H1 (cell line): ENCODE measurements around the gene RYR3. TPM values are rescaled to one million over a fixed set of nuclear protein-coding genes. Genes with fewer than 3 reads are reported as not detected.

Experiments
- CTCF ChIA-PET: fragments of 300-600 bp; sonication (Branson Sonifier 250); formaldehyde crosslinking; loops from one replicate; lab custom pipeline; 2021; ENCODE audit not compliant: partially characterized antibody; lab: Charles Lee
- POLR2A ChIA-PET: fragments of 300-600 bp; sonication (Branson Sonifier 250); formaldehyde crosslinking; loops from one replicate; lab custom pipeline; 2021; ENCODE audit warnings: inconsistent platforms; ENCODE audit not compliant: partially characterized antibody; lab: Charles Lee
- DNase-seq, 2 experiments: peaks; one replicate each; pipeline versions ENCODE4 v3.0.0 to v3.0.0-alpha.2; 2010 to 2022; ENCODE audit warnings: low spot score in 2 of 2, low read depth in 1 of 2, mixed read lengths in 1 of 2
- FAIRE-seq: peaks from 2 replicates; lab custom pipeline; 2011; peaks lifted over from hg19 to GRCh38; lab: Jason Lieb, UNC
- H2AFZ ChIP-seq: 2 replicates; pipeline ENCODE4 v1.8.1; 2012; ENCODE audit warnings: low read length, inconsistent platforms
- H2AK5ac ChIP-seq: 2 replicates; pipeline ENCODE4 v1.6.1; 2013; ENCODE audit warnings: low read depth, low read length
- H2BK120ac ChIP-seq: replicated peaks from 2 replicates; pipeline ENCODE3; 2013; ENCODE audit warnings: low read depth, low read length, inconsistent platforms
- H2BK12ac ChIP-seq: 2 replicates; pipeline ENCODE4 v1.6.1; 2013; ENCODE audit warnings: low read depth, low read length
- H2BK15ac ChIP-seq: 2 replicates; pipeline ENCODE4 v1.6.1; 2013; ENCODE audit warnings: low read length
- H2BK20ac ChIP-seq: 2 replicates; pipeline ENCODE4 v1.6.1; 2013; ENCODE audit warnings: low read length
- H2BK5ac ChIP-seq: 2 replicates; pipeline ENCODE4 v1.6.1; 2013; ENCODE audit warnings: low read depth, low read length
- H3K14ac ChIP-seq: 2 replicates; pipeline ENCODE4 v1.6.1; 2013; ENCODE audit warnings: inconsistent platforms; ENCODE audit not compliant: insufficient read length
- H3K18ac ChIP-seq: 2 replicates; pipeline ENCODE4 v1.6.1; 2013; ENCODE audit warnings: low read length; ENCODE audit errors: extremely low read depth
- H3K23ac ChIP-seq: 2 replicates; pipeline ENCODE4 v1.6.1; 2013; ENCODE audit warnings: inconsistent platforms; ENCODE audit not compliant: insufficient read length
- H3K23me2 ChIP-seq: 2 replicates; pipeline ENCODE4 v1.6.1; 2013; ENCODE audit warnings: low read depth, low read length
- H3K27ac ChIP-seq: 2 replicates; pipeline ENCODE4 v1.6.1; 2011; ENCODE audit warnings: low read depth, low read length, inconsistent platforms
- H3K27me3 ChIP-seq, 4 experiments: replicated peaks in 1 of 4; 1 replicate in 1 of 4; 2 replicates in 3 of 4; pipeline versions ENCODE4 v1.6.1 to v1.8.1; 2011 to 2013; ENCODE audit warnings: low read length in 3 of 4, mild to moderate bottlenecking in 3 of 4, inconsistent platforms in 2 of 4, mixed read lengths in 2 of 4, moderate library complexity in 1 of 4; ENCODE audit not compliant: control insufficient read depth in 3 of 4, insufficient read depth in 3 of 4; ENCODE audit errors: extremely low read depth in 1 of 4
- H3K36me3 ChIP-seq, 4 experiments: 2 replicates each; pipeline versions ENCODE4 v1.6.1 to v1.8.1; 2011 to 2013; ENCODE audit warnings: mild to moderate bottlenecking in 4 of 4, low read length in 3 of 4, moderate library complexity in 2 of 4, control low read depth in 1 of 4, inconsistent platforms in 1 of 4; ENCODE audit not compliant: insufficient read depth in 4 of 4, control insufficient read depth in 2 of 4
- H3K4ac ChIP-seq: replicated peaks from 2 replicates; pipeline ENCODE3; 2013; ENCODE audit warnings: low read length, low read depth, mixed read lengths, inconsistent platforms; ENCODE audit not compliant: insufficient read length
- H3K4me1 ChIP-seq, 4 experiments: replicated peaks in 1 of 4; 1 replicate in 1 of 4; 2 replicates in 3 of 4; pipeline versions ENCODE4 v1.6.1 to v1.8.1; 2011 to 2013; ENCODE audit warnings: low read length in 3 of 4, inconsistent platforms in 2 of 4, mixed read lengths in 1 of 4; ENCODE audit not compliant: insufficient read depth in 4 of 4, control insufficient read depth in 3 of 4
- H3K4me2 ChIP-seq, 2 experiments: 2 replicates each; pipeline versions ENCODE4 v1.6.1 to v1.8.1; 2011 to 2013; ENCODE audit warnings: low read depth in 2 of 2, low read length in 2 of 2, control low read depth in 1 of 2, inconsistent platforms in 1 of 2, mild to moderate bottlenecking in 1 of 2; ENCODE audit not compliant: insufficient read depth in 1 of 2
- H3K4me3 ChIP-seq, 4 experiments: fragments of 200-600, 300-600 bp in 1 of 4; sonication (generic), shearing (Covaris generic), sonication (Bioruptor Twin) in 1 of 4; 2 replicates each; pipeline versions ENCODE4 v1.5.1 to v1.8.1; 2011 to 2016; ENCODE audit warnings: low read length in 4 of 4, low read depth in 3 of 4, control low read depth in 2 of 4, inconsistent platforms in 2 of 4, mild to moderate bottlenecking in 2 of 4, mixed read lengths in 1 of 4, moderate library complexity in 1 of 4; ENCODE audit not compliant: insufficient read depth in 2 of 4; ENCODE audit errors: extremely low read depth in 1 of 4
- H3K56ac ChIP-seq: replicated peaks from 2 replicates; pipeline ENCODE3; 2013; ENCODE audit warnings: low read depth, mild to moderate bottlenecking, mixed read lengths, low read length, inconsistent platforms; ENCODE audit not compliant: insufficient read length
- H3K79me1 ChIP-seq: 2 replicates; pipeline ENCODE4 v1.6.1; 2013; ENCODE audit warnings: low read depth, low read length, control low read depth
- H3K79me2 ChIP-seq, 2 experiments: 2 replicates each; pipeline versions ENCODE4 v1.6.1 to v1.8.1; 2012 to 2013; ENCODE audit warnings: low read length in 2 of 2, mild to moderate bottlenecking in 2 of 2, inconsistent platforms in 1 of 2; ENCODE audit not compliant: insufficient read depth in 2 of 2, control insufficient read depth in 1 of 2
- H3K9ac ChIP-seq, 4 experiments: replicated peaks in 1 of 4; 1 replicate in 1 of 4; 2 replicates in 3 of 4; pipeline versions ENCODE4 v1.6.1 to v1.8.1; 2011 to 2013; ENCODE audit warnings: low read depth in 3 of 4, low read length in 3 of 4, control low read depth in 2 of 4, mild to moderate bottlenecking in 2 of 4, moderate library complexity in 2 of 4, inconsistent platforms in 1 of 4; ENCODE audit errors: extremely low read depth in 1 of 4
- H3K9me3 ChIP-seq, 2 experiments: 2 replicates each; pipeline versions ENCODE4 v1.6.1 to v1.8.1; 2012 to 2013; ENCODE audit warnings: mild to moderate bottlenecking in 2 of 2, moderate library complexity in 2 of 2, control low read depth in 1 of 2, inconsistent platforms in 1 of 2, low read depth in 1 of 2, low read length in 1 of 2, mixed read lengths in 1 of 2; ENCODE audit not compliant: insufficient read depth in 2 of 2
- H4K20me1 ChIP-seq, 2 experiments: replicated peaks in 1 of 2; 2 replicates each; pipeline versions ENCODE3 to v1.8.1; 2011 to 2013; ENCODE audit warnings: inconsistent platforms in 2 of 2, low read length in 2 of 2, mild to moderate bottlenecking in 1 of 2; ENCODE audit not compliant: insufficient read depth in 2 of 2, control insufficient read depth in 1 of 2
- H4K5ac ChIP-seq: 2 replicates; pipeline ENCODE4 v1.6.1; 2013; ENCODE audit warnings: low read length, low read depth, mixed read lengths, inconsistent platforms; ENCODE audit not compliant: insufficient read length
- H4K8ac ChIP-seq: 2 replicates; pipeline ENCODE4 v1.8.0; 2013; ENCODE audit warnings: mild to moderate bottlenecking, moderate library complexity, low read length, inconsistent platforms; ENCODE audit not compliant: insufficient read depth; ENCODE audit errors: extremely low read depth
- H4K91ac ChIP-seq: replicated peaks from 2 replicates; pipeline ENCODE3; 2013; ENCODE audit warnings: low read length, mixed read lengths, inconsistent platforms; ENCODE audit not compliant: insufficient read length
- BACH1 ChIP-seq: IDR thresholded peaks from 2 replicates; pipeline ENCODE4 v1.6.1; 2012; ENCODE audit warnings: low read length, improper control_type of control experiment
- CBX8 ChIP-seq: fragments of 300-800, 300-1000 bp; sonication (generic); IDR thresholded peaks from 2 replicates; pipeline ENCODE4 v1.7.1; 2016; ENCODE audit warnings: low read depth, low read length, borderline replicate concordance
- GTF2F1 ChIP-seq: IDR thresholded peaks from 2 replicates; pipeline ENCODE4 v1.6.1; 2012; ENCODE audit warnings: low read depth, low read length, improper control_type of control experiment, borderline replicate concordance
- JUN ChIP-seq: IDR thresholded peaks from 2 replicates; pipeline ENCODE4 v1.6.1; 2011; ENCODE audit warnings: low read depth, mild to moderate bottlenecking, improper control_type of control experiment, low read length
- POLR2AphosphoS5 ChIP-seq: IDR thresholded peaks from 2 replicates; pipeline ENCODE4 v1.6.1; 2011; ENCODE audit warnings: low read depth, low read length
- SAP30 ChIP-seq: fragments of 300-600 bp; sonication (generic); IDR thresholded peaks from 2 replicates; pipeline ENCODE4 v1.7.1; 2012; ENCODE audit warnings: low read length, moderate library complexity, mild to moderate bottlenecking, inconsistent platforms; ENCODE audit not compliant: insufficient read depth, insufficient replicate concordance
- TCF12 ChIP-seq: IDR thresholded peaks from 2 replicates; pipeline ENCODE4 v1.6.1; 2011; ENCODE audit warnings: low read depth, mild to moderate bottlenecking, low read length
- YY1 ChIP-seq: IDR thresholded peaks from 2 replicates; pipeline ENCODE4 v1.6.1; 2011; ENCODE audit warnings: low read depth, mild to moderate bottlenecking, low read length
- ZNF274 ChIP-seq: IDR thresholded peaks from 2 replicates; pipeline ENCODE4 v1.7.0; 2012; ENCODE audit warnings: low read length, borderline replicate concordance; ENCODE audit errors: extremely low read depth
- WGBS, 2 experiments: shearing (Covaris generic) in 1 of 2; methylation state at CpG; one replicate each; pipeline versions ENCODE4 v1.1.6 to v1.1.7; 2013 to 2015; ENCODE audit warnings: low lambda C conversion rate in 2 of 2, mixed read lengths in 2 of 2, inconsistent platforms in 1 of 2, low coverage in 1 of 2, missing lambda C conversion rate in 1 of 2; ENCODE audit not compliant: insufficient replicate concordance in 2 of 2, insufficient coverage in 1 of 2, insufficient read length in 1 of 2; ENCODE audit errors: extremely low coverage in 1 of 2, missing lambda C conversion rate in 1 of 2; 5-methylcytosine and 5-hydroxymethylcytosine counted together
- polyA plus RNA-seq, 7 experiments: library from polyadenylated mRNA; depleted of rRNA in 3 of 7; stranded (reverse) in 5 of 7; unstranded in 2 of 7; fragments of >200 nt in 5 of 7; fragments of 200-250 nt in 2 of 7; gene quantifications; 1 replicate in 5 of 7; 2 replicates in 1 of 7; 4 replicates in 1 of 7; pipeline versions ENCODE4 v1.2.1 to v1.2.3, GENCODE V29; 2011 to 2013; ENCODE audit warnings: missing spikeins in 2 of 7, mixed read lengths in 2 of 7
- total RNA-seq: library from RNA; stranded (reverse); fragmentation: NEBNext Ultra II Directional; extraction: Animal tissue kit (Norgen Biotek cat#: 25700); gene quantifications from 2 replicates; pipeline ENCODE4 v1.2.1, GENCODE V29; 2021
- TF ChIP-seq, protein P1 (sequence below): IDR thresholded peaks from 2 replicates; pipeline ENCODE4 v1.6.1; 2012; ENCODE audit warnings: low read length, inconsistent platforms

RYR3 gene
- total and polyA plus RNA-seq, 2 of the 8 experiments (the other 6 are each of a cell fraction or from before 2014, with no cell fraction given), result 0.33 to 3.4 TPM

DNA sequence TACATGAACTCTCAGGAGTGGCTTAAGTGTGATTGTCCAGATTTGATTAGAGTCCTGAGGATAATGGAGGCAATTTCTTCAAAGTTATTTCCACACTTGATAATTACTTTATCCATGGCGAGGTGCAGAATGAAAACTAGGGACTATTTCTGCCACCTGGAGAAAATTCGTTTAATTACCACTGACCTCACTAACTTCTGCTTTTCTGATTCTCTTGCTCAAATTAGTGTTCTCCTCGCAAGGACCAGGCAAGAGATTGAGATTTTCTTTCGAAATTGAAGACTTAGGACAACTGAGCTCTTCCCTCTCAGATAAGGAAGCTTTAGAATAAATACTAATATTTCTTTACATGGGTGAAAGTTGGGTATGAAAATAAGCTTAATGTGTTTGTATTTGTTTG, 135.2 kb downstream of the RYR3 start:
- TF ChIP-seq TCF12 (no peak), SAP30 (no peak), POLR2AphosphoS5 (no peak), CBX8 (no peak), GTF2F1 (no peak), JUN (no peak), ZNF274 (no peak), BACH1 (no peak), YY1 (no peak)
- TF ChIP-seq, protein P1, sequence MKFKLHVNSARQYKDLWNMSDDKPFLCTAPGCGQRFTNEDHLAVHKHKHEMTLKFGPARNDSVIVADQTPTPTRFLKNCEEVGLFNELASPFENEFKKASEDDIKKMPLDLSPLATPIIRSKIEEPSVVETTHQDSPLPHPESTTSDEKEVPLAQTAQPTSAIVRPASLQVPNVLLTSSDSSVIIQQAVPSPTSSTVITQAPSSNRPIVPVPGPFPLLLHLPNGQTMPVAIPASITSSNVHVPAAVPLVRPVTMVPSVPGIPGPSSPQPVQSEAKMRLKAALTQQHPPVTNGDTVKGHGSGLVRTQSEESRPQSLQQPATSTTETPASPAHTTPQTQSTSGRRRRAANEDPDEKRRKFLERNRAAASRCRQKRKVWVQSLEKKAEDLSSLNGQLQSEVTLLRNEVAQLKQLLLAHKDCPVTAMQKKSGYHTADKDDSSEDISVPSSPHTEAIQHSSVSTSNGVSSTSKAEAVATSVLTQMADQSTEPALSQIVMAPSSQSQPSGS, result no peak
- TF ChIP-seq, all 59 proteins: peak for 0
- H2BK120ac ChIP-seq, result no peak overlapping the region
- H2AK5ac ChIP-seq, result no peak overlapping the region
- H3K23me2 ChIP-seq, result no peaks in the 10 kb centered on the region
- no peak overlapping the region for H3K23ac ChIP-seq
- H3K4me2 ChIP-seq, result no peak overlapping the region
- no peak overlapping the region for H3K4ac ChIP-seq
- H3K4me1 ChIP-seq, result peaks cover 0 to 5% (median under 1%) of the 10 kb centered on the region in 4 experiments; a peak in 1 of 7 replicates
- CTCF ChIA-PET, result no interaction called here
- no peak overlapping the region for H2BK12ac ChIP-seq
- no peak overlapping the region for H3K27ac ChIP-seq
- H3K4me3 ChIP-seq, result no peak overlapping the region
- no peaks in the 10 kb centered on the region; a peak in 1 of 7 replicates for H3K27me3 ChIP-seq
- H3K36me3 ChIP-seq, result no peaks in the 10 kb centered on the region
- WGBS, 2 experiments, result 89% methylated on average over 4 of the region's 4 CpGs; no CpG with 5 or more reads in 1 of the 2 experiments
- H4K20me1 ChIP-seq, result no peaks in the 10 kb centered on the region
- no peak overlapping the region for H3K56ac ChIP-seq
- H2BK5ac ChIP-seq, result no peak overlapping the region
- H3K9me3 ChIP-seq, result no peaks in the 10 kb centered on the region
- H4K5ac ChIP-seq, result no peak overlapping the region
- no peak overlapping the region for H3K9ac ChIP-seq
- no peak overlapping the region for H4K8ac ChIP-seq
- POLR2A ChIA-PET, result no interaction called here
- no peak overlapping the region for H2BK15ac ChIP-seq
- H3K79me1 ChIP-seq, result no peaks in the 10 kb centered on the region
- H2AFZ ChIP-seq, result no peak overlapping the region
- DNase-seq (no peak), FAIRE-seq (no peak)
- H4K91ac ChIP-seq, result no peak overlapping the region
- no peak overlapping the region for H3K14ac ChIP-seq
- H2BK20ac ChIP-seq, result no peak overlapping the region
- no peak overlapping the region for H3K18ac ChIP-seq
- no peaks in the 10 kb centered on the region for H3K79me2 ChIP-seq
